Inferior parietal cortex (tissue), 1 donor: ENCODE measurements around the gene FBXO24.

Experiments
- DNase-seq: peaks from one replicate; pipeline ENCODE4 v3.0.0-alpha.2; 2016; ENCODE audit errors: extremely low spot score

The FBXO24 gene

DNA sequence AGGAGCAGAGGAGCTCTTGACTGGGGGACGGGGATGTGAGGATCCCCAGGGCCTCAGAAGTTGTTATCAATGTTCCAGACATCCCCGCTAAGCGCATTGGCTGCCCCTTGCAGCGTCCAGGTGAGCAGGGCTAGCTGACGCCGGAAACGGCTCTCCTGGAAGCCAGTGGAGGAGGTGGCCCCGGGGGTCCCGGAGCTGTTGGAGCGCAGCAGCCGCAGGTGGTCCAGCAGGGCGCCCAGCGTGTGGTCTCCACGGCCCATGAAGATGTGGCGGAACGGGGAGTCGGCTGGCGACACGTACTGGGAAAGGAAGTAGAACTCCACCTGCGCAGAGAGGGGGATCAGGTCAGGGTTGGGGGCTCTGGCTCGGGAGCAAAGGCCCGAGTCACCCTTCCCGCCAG is 34.7 kb downstream of the FBXO24 start:
- no peak for DNase-seq

DNA sequence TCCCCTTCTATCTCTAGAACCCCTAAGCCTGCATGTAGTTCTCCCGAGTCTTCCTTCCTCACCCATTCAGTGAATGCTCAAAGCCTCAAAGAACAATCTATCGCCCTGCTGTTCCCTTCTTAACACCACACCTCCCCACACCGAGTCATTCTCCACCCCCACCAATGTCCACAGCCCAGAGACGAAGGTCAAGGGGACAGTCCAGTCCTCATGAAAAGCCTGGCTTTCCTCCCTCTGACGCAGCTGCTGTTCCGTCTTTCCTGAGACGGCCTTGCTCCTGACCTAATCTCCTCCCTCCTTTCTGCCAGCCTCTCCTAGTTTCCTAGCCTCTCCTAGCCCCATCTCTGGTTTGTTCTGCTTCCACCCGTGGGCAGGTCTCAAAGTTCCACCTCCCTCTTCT is 35.4 kb downstream of the FBXO24 start:
- no peak for DNase-seq

DNA sequence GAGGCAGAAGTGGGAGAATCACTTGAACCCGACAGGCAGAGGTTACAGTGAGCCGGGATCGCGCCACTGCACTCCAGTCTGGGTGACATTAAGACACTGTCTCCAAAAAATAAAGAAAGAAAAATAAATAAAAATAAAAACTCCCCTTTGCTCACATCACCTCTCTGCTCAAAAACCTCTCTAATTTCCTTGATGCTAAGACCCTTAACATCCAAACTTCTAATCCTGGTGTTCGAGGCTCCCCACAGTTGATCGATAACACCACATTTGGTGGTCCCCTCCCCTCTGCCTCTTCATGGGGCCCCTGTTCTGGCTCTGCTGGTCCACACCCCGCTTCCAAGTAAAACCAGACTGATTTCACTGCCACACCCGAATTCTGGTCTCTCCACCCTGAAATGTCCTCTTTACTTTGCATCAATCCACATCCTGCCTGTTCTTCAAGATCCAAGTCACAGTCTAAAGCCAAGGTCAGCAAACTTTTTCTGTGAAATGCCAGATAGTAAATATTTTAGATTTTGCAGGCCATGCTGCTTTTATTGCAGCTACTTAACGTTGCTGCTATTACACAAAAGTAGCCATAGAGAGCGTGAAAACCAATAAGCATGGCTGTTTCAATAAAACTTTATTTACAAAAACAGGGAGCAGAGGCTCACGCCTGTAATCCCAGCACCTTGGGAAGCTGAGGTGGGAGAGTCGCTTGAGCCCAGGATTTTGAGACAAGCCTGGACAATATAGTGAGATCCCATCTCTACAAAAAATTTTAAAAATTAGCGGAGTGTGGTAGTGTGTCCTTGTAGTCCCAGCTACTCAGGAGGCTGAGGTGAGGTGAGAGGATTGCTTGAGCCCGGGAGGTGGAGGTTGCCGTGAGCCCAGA is 38.1 kb downstream of the FBXO24 start:
- DNase-seq, result no peak

DNA sequence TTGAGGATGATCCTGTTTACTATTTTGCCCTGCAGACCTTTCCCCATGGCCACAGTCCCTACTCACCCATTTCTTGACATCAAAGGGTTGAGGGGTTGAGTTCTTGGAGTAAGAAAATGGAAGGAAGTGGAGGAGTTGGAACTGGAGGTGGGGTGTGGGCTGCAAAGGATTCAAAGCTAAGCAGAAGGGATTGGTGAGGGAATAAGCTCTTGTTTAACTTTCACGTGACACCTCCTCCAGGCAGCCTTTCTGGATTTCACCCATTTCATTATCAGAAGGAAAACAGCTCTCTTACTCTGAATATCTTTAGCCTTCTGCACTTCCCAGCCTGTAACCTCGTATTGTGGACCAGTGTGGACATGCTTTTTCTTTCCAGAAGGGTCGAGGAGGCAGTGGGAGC is 39.9 kb downstream of the FBXO24 start:
- DNase-seq, result no peak

DNA sequence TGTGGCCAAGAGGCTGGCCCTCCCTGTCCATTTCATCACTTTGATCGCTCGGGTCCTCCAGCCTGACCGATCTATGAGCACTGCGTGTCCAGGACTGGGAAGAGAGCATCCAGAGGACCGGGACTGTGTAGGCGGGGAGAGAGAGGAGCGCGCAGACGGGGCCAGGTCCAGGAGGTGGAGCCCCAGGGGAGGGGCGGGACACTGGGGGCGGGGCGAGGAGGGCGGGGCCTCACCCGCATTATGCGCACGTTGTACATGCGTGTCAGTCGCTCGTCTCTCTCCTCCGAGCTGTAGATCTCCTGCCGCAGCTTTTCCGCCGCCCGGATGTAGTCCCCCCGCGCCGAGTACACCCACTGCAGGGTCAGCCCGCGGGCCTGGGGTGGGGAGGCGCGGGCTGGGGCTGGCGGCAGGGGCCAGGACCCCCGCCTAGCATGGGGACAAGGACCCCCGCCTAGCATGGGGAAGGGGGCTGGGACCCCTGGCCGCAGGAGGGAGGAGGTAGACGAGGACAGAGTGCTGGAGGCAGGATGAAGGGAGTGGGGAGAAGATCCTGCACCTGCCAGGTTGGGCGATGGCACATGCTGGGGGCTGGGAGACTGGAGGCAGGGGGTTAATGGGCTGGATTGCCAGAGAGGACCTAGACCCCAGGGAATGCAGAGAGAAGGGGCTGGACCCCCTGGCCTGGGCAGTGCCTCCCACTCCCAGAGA is 40.6 kb downstream of the FBXO24 start:
- DNase-seq, result no peak

DNA sequence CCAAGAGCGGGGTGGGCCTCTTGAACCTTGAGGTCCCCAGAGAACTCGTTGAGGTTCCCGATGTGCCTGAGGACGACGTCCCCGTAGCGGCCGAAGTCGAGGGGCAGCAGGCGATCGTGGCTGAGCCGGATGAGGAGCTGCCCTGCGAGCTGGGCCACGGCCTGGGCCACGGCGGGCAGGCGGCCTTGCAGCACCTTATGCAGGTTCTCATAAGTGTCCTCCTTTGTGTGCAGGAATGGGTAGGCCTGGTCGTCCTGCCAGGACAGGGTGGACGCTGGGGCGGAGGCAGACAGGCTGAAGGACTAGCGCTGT is 41.1 kb downstream of the FBXO24 start:
- no peak for DNase-seq

DNA sequence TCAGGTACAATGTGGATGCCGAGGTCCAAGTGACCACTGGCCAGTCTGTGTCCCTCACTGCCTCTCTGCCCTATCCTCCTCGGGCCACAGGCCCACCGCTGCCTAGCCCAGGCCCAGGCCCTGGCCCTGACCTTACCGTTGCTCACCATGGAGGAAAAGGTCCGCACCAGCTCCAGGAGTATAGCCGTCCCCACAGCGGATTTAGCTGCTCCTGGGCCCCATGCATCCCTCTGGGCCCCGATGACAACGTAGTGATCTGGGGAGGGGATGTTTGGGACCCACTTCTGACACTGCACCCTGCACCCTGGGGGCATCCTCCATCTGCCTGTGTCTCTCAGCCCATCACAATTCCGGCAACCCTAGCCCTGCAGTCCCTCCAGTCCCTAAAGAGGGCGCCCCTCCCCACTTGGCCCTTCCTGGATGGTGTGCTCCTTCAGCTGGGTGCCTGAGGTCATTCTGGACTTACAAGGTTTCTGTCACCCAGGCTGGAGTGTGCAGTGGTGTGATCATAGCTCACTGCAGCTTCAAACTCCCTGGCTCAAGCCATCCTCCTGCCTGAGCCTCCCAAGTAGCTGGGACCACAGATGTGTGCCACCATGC is 43.1 kb downstream of the FBXO24 start:
- no peak for DNase-seq

DNA sequence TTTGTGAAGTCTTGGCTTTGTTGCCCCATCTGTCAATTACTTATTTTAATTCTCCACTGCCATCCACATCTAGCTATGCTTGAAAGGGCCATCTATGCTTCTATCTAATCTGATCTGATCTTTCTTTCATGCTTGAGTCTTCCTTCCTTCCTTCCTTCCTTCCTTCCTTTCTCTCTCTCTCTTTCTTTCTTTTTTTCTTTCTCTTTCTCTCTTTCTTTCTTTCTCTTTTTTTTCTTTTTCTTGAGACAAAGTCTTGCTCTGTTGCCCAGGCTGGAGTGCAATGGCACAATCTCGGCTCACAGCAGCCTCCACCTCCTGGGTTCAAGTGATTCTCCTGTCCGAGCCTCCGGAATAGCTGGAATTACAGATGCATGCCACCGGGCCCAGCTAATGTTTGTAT is 43.9 kb downstream of the FBXO24 start:
- no peak for DNase-seq

DNA sequence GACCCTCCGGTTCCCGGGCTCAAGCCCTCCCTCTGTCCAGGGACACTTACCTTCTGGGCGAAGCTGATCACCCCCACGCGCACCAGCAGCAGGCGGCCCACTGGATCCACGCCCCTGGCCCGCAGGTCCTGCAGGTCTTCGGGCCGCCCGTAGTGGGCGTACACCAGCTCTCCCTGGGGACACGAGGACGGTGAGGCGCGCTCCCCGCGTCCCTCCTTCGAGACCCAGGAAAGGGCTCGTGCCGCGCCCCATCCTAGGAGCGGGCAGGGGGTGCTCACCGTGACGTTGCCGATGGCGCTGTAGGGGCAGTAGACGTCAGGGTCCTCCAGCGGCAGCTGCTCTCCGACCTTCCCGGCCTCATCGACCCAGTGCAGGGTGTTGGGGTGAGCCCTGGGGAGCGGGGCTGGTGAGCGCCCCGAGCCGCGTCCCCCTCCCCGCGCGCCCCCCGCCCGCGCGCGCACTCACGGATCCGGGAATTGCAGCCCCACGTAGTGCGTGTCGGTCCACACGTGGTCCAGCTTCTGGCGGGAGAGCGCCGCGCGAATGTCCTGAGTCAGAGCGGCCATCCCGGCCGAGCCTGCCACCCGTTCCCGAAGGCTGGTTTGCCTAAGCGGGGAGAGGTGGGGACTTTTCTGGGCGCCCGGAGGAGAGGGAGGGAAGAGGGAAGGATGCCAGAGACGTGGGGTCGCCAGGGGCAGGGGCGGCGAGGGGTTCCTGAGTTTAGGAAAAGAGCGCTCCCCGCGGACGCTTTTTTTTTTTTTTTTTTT is 47.0 kb downstream of the FBXO24 start:
- no peak for DNase-seq

DNA sequence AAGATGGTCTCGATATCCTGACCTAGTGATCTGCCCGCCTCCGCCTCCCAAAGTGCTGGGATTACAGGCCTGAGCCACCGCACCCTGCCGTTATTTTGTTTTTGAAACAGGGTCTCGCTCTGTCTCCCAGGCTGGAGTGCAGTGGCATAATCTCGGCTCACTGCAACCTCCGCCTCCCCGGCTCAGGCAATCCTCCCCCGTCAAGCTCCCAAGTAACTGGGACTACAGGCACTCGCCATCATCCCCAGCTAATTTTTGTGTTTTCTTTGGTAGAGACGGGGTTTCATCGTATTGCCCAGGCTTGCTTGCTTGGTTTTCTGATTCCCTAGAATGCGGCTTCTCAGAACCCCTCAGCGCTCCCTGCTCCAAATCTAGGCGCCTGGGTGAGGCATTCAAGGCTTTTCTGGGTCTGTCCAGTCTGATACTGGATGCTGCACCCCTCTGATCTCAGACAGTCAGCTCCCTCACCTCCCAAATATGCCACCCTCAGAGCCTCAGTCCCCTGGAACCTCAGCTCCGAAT is 53.9 kb downstream of the FBXO24 start:
- no peak for DNase-seq

DNA sequence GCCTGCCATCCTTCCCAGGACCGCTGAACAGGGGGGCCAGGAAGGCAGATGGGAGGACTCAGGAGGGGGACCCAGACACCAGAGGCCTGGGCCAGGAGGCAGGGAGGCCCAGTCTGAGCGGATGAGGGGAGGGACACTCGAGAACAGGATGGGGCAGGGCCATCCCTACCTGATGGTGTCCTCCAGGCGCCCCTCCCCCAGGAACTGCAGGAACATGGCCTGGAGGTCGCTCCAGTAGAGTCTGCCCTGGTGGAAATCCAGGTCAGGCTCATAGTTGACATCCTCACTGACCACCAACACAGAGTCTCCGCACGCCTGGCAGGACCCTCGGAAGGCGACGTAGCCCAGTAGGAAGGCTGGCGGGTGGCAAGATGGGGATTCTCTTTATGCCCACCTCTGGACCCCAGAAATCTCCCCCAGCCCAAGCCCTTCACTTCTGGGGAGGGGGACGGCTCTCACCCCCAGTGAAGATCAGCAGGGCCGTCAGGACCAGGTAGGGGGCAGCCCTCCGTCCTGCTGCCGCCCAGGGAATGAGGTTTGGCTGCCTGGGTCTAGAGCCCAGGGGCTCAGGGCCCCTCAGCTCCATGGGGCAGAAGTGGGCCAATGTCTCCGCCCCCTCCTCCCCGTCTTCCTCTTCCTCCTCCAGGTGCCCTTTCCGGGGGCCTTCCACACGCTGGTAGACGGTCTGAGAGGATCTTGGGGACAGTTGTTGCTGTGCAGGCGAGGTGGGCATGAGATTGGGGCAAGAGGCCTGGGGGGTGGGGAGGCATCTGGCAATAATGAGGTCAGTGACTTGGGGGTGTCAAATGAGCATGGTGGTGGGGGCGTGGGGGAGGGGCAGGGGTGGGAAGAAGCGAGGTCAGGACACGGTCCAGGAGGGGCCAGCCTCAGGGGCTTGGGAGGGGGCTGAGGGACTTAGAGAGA is 54.7 kb downstream of the FBXO24 start:
- DNase-seq, result no peak

DNA sequence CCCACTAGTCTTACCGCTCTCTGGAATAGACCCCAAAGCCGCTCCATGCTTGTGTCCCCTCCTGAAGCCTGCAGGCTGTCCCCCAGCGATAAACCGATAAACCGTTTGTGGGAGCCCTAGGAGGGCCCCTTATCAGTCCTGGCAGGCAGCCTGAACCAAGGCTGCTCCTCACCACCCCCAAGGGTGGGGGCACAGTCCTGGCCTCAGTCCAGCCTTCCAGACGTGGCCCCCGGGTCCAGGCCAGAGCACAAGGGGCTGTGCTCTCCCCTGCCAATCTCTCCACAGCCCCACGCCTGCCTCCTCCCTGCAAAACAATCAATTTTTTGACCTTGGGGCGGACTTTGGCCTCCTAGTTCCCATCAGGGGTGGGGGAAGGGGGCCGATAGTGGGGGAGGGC is 55.3 kb downstream of the FBXO24 start, which contains the start of gene TFR2:
TFR2 (minus strand) TSS at position 90 of the 397 bp plus-strand sequence; CDS start at position 47, 43 bp downstream.
- DNase-seq, result peak; percentile 46

DNA sequence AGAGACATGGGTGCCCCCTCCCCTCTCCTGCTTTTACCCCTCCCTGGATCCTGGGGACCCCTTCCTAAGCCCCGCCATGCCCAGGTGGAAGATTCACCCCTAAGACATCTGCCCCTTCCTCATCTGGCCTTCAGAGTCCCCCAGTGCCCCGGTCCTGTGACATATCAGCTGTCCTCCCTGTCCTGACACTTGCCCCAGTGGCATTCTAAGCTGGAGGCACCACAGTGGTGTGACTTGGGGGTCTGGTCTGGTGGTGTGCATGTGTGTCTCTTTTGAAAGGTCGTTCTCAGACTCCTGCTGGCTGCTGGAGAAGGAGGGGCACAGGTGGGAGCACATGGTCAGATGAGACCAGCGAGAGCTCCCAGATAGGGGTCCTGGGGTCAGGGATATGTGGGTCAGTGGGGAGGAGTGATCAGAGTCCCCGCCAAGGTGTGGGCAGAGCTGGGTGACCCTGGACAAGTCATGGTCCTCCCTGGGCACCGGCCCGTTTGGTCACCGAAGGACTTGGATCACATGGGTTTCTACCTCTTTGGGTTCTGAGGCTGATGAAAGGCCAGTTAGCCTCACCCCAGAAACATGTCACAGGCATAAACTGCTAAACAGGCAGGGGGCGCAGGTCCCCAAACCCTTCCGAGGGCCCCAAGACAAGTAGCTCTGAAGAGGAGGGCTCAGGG is 55.9 kb downstream of the FBXO24 start:
- DNase-seq, result no peak

DNA sequence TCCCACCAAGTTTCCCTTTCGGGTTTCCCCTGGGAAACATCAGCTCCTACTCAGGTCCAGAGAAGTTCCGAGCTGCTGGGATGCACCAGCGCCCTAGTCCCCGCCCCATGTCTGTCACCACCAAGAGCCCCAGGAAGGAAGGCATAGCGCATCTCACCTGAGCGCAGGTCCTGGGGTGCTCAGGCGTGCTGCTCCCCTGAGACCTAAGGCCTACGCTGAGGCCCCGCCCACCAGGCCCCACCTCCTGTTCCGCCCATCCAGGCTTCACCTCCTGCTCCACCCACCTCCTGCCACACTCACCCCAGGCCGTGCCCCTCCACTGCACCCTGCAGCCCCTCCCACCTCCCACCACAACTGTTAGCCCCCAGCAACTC is 56.4 kb downstream of the FBXO24 start:
- DNase-seq, result no peak

DNA sequence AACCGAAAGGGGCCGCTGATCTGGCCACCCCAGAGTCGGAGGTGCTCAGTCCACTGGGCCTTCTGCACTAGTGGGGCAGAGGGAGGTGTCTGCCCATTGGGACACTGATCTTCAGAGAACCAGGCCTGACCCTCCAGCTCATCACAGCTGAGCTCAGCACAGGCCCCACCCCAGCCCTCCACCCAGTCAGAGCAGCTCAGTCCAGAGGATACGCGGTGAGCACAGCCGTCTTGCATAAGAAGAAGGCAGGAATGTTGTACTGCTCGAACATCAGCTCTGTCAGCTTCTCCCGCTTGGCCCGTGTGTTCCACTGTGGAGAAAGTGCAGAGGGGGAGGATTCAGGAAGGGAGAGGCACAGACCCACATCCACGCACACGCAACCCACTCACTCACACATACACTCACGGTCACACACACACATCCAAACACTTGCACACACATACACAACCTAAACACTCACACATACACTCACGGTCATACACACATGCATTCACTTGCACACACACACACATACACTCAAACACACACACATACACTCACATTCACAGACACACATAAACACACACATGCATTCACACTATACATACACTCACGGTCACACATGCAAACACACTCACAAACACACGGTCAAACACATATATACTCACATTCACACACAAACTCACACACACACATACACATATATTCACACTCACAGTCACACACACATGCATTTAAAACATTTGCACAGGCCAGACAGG is 63.9 kb downstream of the FBXO24 start:
- DNase-seq, result no peak
